GF-D8 (cell line): Measurements from ENCODE around the gene FBXO4.
"Not testable (repeated sequence)": the region's sequence is repeated elsewhere in the genome, so short reads cannot be mapped to it uniquely, and the experiment has no call there.

Experiments used
- DNase-seq: peaks from one replicate; lab custom pipeline; 2025; lab: John Stamatoyannopoulos, UW

Gene FBXO4

DNA sequence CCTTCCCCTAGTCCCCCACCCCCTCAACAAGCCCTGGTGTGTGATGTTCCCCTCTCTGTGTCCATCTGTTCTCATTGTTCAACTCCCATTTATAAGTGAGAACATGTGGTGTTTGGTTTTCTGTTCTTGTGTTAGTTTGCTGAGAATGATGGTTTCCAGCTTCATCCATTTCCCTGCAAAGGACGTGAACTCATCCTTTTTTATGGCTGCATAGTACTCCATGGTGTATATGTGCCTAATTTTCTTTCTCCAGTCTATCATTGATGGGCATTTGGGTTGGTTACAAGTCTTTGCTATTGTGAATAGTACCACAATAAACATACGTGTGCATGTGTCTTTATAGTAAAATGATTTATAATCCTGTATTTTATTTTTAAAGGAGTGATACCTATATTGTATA, 57.8 kb downstream of the FBXO4 start:
- DNase-seq, result not testable (repeated sequence)

DNA sequence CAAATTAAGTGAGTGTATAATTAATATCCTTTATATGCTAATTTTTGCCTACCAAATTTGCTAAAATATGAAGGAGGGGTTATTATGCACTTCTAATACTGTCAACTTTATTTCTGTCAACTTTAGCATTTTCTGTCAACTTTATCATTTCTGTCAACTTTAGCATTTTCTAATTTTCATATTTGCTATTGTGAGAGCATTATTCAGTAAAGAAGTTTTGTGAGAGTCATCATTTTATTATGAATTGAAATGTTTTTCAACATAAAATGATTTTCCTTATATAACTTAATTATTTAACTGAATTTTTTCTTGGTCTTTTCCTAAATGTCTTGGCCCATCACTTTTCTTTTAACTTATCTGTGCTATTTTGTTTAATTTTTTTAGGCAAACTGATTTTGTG, 58.2 kb downstream of the FBXO4 start:
- DNase-seq, result no peak

GRCh38 chr5:41985945-41986695, 61.0 kb downstream of the FBXO4 start:
- DNase-seq, result no peak
